Muscle of leg (tissue), 11 donors: ENCODE data around the gene MAPK11. TPM values are rescaled to one million over a fixed set of nuclear protein-coding genes. Genes with fewer than 3 reads are reported as not detected.

Experiments used
- DNase-seq: peaks from one replicate; pipeline ENCODE4 v3.0.0; 2013
- H3K27ac ChIP-seq: one replicate; pipeline ENCODE4 v1.5.1; 2013; ENCODE audit warnings: mild to moderate bottlenecking, low read length, control low read depth
- H3K27me3 ChIP-seq: one replicate; pipeline ENCODE4 v1.6.1; 2013; ENCODE audit warnings: low read length; ENCODE audit not compliant: control insufficient read depth, insufficient read depth
- H3K36me3 ChIP-seq: one replicate; pipeline ENCODE4 v1.6.1; 2013; ENCODE audit warnings: low read length; ENCODE audit not compliant: control insufficient read depth, insufficient read depth
- H3K4me1 ChIP-seq: one replicate; pipeline ENCODE4 v1.6.1; 2013; ENCODE audit warnings: low read length; ENCODE audit not compliant: control insufficient read depth, insufficient read depth
- H3K4me3 ChIP-seq: one replicate; pipeline ENCODE4 v1.5.1; 2013; ENCODE audit warnings: low read length, control low read depth
- H3K9me3 ChIP-seq: replicated peaks from 2 replicates; pipeline ENCODE4 v1.6.1; 2013; ENCODE audit warnings: low read depth, low read length; ENCODE audit not compliant: control insufficient read depth
- WGBS: methylation state at CpG from one replicate; pipeline ENCODE4 v1.1.5; 2013; ENCODE audit warnings: missing lambda C conversion rate; ENCODE audit not compliant: insufficient coverage; 5-methylcytosine and 5-hydroxymethylcytosine counted together
- polyA plus RNA-seq, 8 donors: library from polyadenylated mRNA; unstranded; fragments of 120-200 nt; gene quantifications; one replicate each; pipeline versions ENCODE4 v1.2.1 to v1.2.3, GENCODE V29; 2013; ENCODE audit warnings: inconsistent platforms in 1 of 8, low replicate concordance in 1 of 8; ENCODE audit not compliant: insufficient read length in 8 of 8, insufficient read depth in 1 of 8
- total RNA-seq: library from RNA; stranded (reverse); fragments of 120-200 nt; gene quantifications from one replicate; pipeline ENCODE4 v1.2.4, GENCODE V29; 2013

MAPK11 gene
- total and polyA plus RNA-seq, 9 donors = 4.5 to 8.7 (median 6.8) TPM

GRCh38 chr22:50314455-50315288 lies 44.5 kb upstream of the MAPK11 start:
- Histone ChIP-seq H3K27me3 (no peaks in the 10 kb centered on the region), H3K36me3 (no peaks in the 10 kb centered on the region), H3K4me3 (peak overlapping the region; percentile 4), H3K4me1 (peaks cover 3% of the 10 kb centered on the region), H3K9me3 (no peaks in the 10 kb centered on the region), H3K27ac (no peak overlapping the region)
- DNase-seq = no peak
- 49% methylated on average over 33 of the region's 33 CpGs for WGBS

- Histone ChIP-seq H3K4me3 (no peak overlapping the region), H3K36me3 (no peaks in the 10 kb centered on the region), H3K27me3 (no peaks in the 10 kb centered on the region), H3K9me3 (no peaks in the 10 kb centered on the region), H3K27ac (no peak overlapping the region), H3K4me1 (peaks cover 9% of the 10 kb centered on the region)
- 73% methylated on average over 13 of the region's 14 CpGs for WGBS
- DNase-seq = no peak
Measured at GRCh38 chr22:50314081-50314454, 43.9 kb upstream of the MAPK11 start.

GRCh38 chr22:50313600-50313999 lies 43.4 kb upstream of the MAPK11 start:
- Histone ChIP-seq H3K4me3 (no peak overlapping the region), H3K9me3 (no peaks in the 10 kb centered on the region), H3K27ac (no peak overlapping the region), H3K4me1 (peaks cover 14% of the 10 kb centered on the region), H3K27me3 (no peaks in the 10 kb centered on the region), H3K36me3 (no peaks in the 10 kb centered on the region)
- DNase-seq = no peak
- 92% methylated on average over 11 of the region's 17 CpGs for WGBS

GRCh38 chr22:50313021-50313420 lies 42.8 kb upstream of the MAPK11 start:
- no peak overlapping the region for H3K27ac ChIP-seq
- H3K9me3 ChIP-seq = no peaks in the 10 kb centered on the region
- DNase-seq = no peak
- no peak overlapping the region for H3K4me3 ChIP-seq
- peaks cover 20% of the 10 kb centered on the region for H3K4me1 ChIP-seq
- H3K36me3 ChIP-seq = no peaks in the 10 kb centered on the region
- no peaks in the 10 kb centered on the region for H3K27me3 ChIP-seq
- no CpG with 5 or more reads among the region's 7 CpGs for WGBS

GRCh38 chr22:50312371-50312770 lies 42.2 kb upstream of the MAPK11 start:
- no peak overlapping the region for H3K27ac ChIP-seq
- DNase-seq = no peak
- H3K4me3 ChIP-seq = no peak overlapping the region
- peaks cover 23% of the 10 kb centered on the region for H3K4me1 ChIP-seq
- WGBS = 95% methylated on average over 4 of the region's 12 CpGs
- no peaks in the 10 kb centered on the region for H3K27me3 ChIP-seq
- no peaks in the 10 kb centered on the region for H3K9me3 ChIP-seq
- no peaks in the 10 kb centered on the region for H3K36me3 ChIP-seq

- no peak for DNase-seq
- H3K4me1 ChIP-seq = peaks cover 23% of the 10 kb centered on the region
- WGBS = 73% methylated on average over 20 of the region's 23 CpGs
Measured at GRCh38 chr22:50311606-50312351, 41.6 kb upstream of the MAPK11 start.

GRCh38 chr22:50310949-50311444 lies 40.8 kb upstream of the MAPK11 start:
- 73% methylated on average over 12 of the region's 16 CpGs for WGBS
- no peak overlapping the region for H3K27ac ChIP-seq

More at GRCh38 chr22:50311606-50312351, 41.6 kb upstream of the MAPK11 start:
- H3K27ac ChIP-seq = no peak overlapping the region
- H3K27me3 ChIP-seq = no peaks in the 10 kb centered on the region
- H3K9me3 ChIP-seq = no peaks in the 10 kb centered on the region
- H3K4me3 ChIP-seq = no peak overlapping the region
- no peaks in the 10 kb centered on the region for H3K36me3 ChIP-seq

GRCh38 chr22:50310031-50310722 lies 40.0 kb upstream of the MAPK11 start:
- Histone ChIP-seq H3K27ac (no peak overlapping the region), H3K27me3 (no peaks in the 10 kb centered on the region), H3K4me1 (peaks cover 35% of the 10 kb centered on the region), H3K36me3 (peaks cover under 1% of the 10 kb centered on the region), H3K4me3 (no peak overlapping the region), H3K9me3 (no peaks in the 10 kb centered on the region)
- WGBS = 75% methylated on average over 12 of the region's 21 CpGs
- DNase-seq = no peak

More at GRCh38 chr22:50310949-50311444, 40.8 kb upstream of the MAPK11 start:
- H3K4me3 ChIP-seq = no peak overlapping the region
- no peak for DNase-seq
- no peaks in the 10 kb centered on the region for H3K36me3 ChIP-seq
- H3K27me3 ChIP-seq = no peaks in the 10 kb centered on the region
- H3K4me1 ChIP-seq = peaks cover 27% of the 10 kb centered on the region
- no peaks in the 10 kb centered on the region for H3K9me3 ChIP-seq

- Histone ChIP-seq H3K27me3 (no peaks in the 10 kb centered on the region), H3K4me1 (peaks cover 41% of the 10 kb centered on the region), H3K27ac (no peak overlapping the region), H3K4me3 (no peak overlapping the region), H3K9me3 (no peaks in the 10 kb centered on the region), H3K36me3 (peaks cover 6% of the 10 kb centered on the region)
- DNase-seq = no peak
- WGBS = 69% methylated on average over 6 of the region's 7 CpGs
Measured at GRCh38 chr22:50309601-50309991, 39.4 kb upstream of the MAPK11 start.
